Liver (tissue), 9 donors: ENCODE measurements around the gene ZNF496. TPM values are rescaled to one million over a fixed set of nuclear protein-coding genes. Genes with fewer than 3 reads are reported as not detected.
A peak's percentile ranks its signal among the peaks of the same experiment; 100 is the strongest.

ENCODE experiments used
- DNase-seq: peaks from one replicate; pipeline ENCODE4 v3.0.0-alpha.2; 2017; ENCODE audit warnings: low spot score
- H3K27ac ChIP-seq, 2 donors: one replicate each; pipeline ENCODE4 v1.7.0; 2013; ENCODE audit warnings: inconsistent platforms in 2 of 2, low read length in 2 of 2, control low read depth in 1 of 2, low read depth in 1 of 2, mild to moderate bottlenecking in 1 of 2
- H3K27me3 ChIP-seq, 4 donors: one replicate each; pipeline versions ENCODE4 v1.6.1 to v1.7.0; 2013; ENCODE audit warnings: low read length in 3 of 4, inconsistent platforms in 1 of 4, mild to moderate bottlenecking in 1 of 4, moderate library complexity in 1 of 4; ENCODE audit not compliant: control insufficient read depth in 4 of 4, insufficient read depth in 4 of 4
- H3K36me3 ChIP-seq, 4 donors: one replicate each; pipeline versions ENCODE4 v1.6.1 to v1.7.0; 2013; ENCODE audit warnings: low read length in 3 of 4, mild to moderate bottlenecking in 3 of 4, low read depth in 1 of 4, moderate library complexity in 1 of 4; ENCODE audit not compliant: control insufficient read depth in 4 of 4, insufficient read depth in 3 of 4
- H3K4me1 ChIP-seq, 4 donors: one replicate each; pipeline versions ENCODE4 v1.6.1 to v1.7.0; 2013; ENCODE audit warnings: low read length in 3 of 4, mild to moderate bottlenecking in 3 of 4, moderate library complexity in 1 of 4; ENCODE audit not compliant: control insufficient read depth in 4 of 4, insufficient read depth in 4 of 4
- H3K4me3 ChIP-seq, 3 donors: one replicate each; pipeline versions ENCODE4 v1.6.1 to v1.7.0; 2013; ENCODE audit warnings: low read length in 3 of 3, control low read depth in 1 of 3, low read depth in 1 of 3, mild to moderate bottlenecking in 1 of 3
- H3K9ac ChIP-seq, 2 donors: one replicate each; pipeline ENCODE4 v1.7.0; 2013; ENCODE audit warnings: low read length in 2 of 2, mild to moderate bottlenecking in 2 of 2, moderate library complexity in 2 of 2, control low read depth in 1 of 2, low read depth in 1 of 2
- H3K9me3 ChIP-seq, 4 donors: one replicate each; pipeline versions ENCODE4 v1.6.1 to v1.7.0; 2013; ENCODE audit warnings: low read length in 3 of 4; ENCODE audit not compliant: control insufficient read depth in 4 of 4
- ATF3 ChIP-seq: IDR thresholded peaks from 2 replicates; pipeline ENCODE4 v1.6.1; 2016; ENCODE audit warnings: antibody characterized with exemption
- CTCF ChIP-seq: fragments of 150-350 bp; IDR thresholded peaks from 2 replicates; pipeline ENCODE4 v1.5.1; 2017; ENCODE audit warnings: improper control_type of control experiment, low read depth, low read length; ENCODE audit not compliant: missing input control
- EGR1 ChIP-seq, 2 donors: IDR thresholded peaks; 2 replicates each; pipeline ENCODE4 v1.6.1; 2016 to 2018; ENCODE audit warnings: antibody characterized with exemption in 2 of 2, low read depth in 2 of 2
- FOXA2 ChIP-seq: IDR thresholded peaks from 2 replicates; pipeline ENCODE4 v1.6.1; 2016; ENCODE audit warnings: antibody characterized with exemption
- GABPA ChIP-seq, 2 donors: IDR thresholded peaks in 1 of 2; conservative IDR thresholded peaks in 1 of 2; 2 replicates each; pipeline ENCODE4 v1.6.1; 2016; ENCODE audit warnings: antibody characterized with exemption in 2 of 2, mild to moderate bottlenecking in 1 of 2, moderate library complexity in 1 of 2
- HNF4A ChIP-seq, 2 donors: conservative IDR thresholded peaks; 2 replicates each; pipeline ENCODE4 v1.6.1; 2016; ENCODE audit warnings: antibody characterized with exemption in 2 of 2, mild to moderate bottlenecking in 2 of 2
- HNF4G ChIP-seq: IDR thresholded peaks from 2 replicates; pipeline ENCODE4 v1.6.1; 2016; ENCODE audit warnings: antibody characterized with exemption
- JUND ChIP-seq, 2 donors: IDR thresholded peaks; 2 replicates each; pipeline ENCODE4 v1.6.1; 2016; ENCODE audit warnings: antibody characterized with exemption in 2 of 2
- MAX ChIP-seq: IDR thresholded peaks from 2 replicates; pipeline ENCODE4 v1.6.1; 2016; ENCODE audit warnings: antibody characterized with exemption
- NR2F2 ChIP-seq: IDR thresholded peaks from 2 replicates; pipeline ENCODE4 v1.6.1; 2016; ENCODE audit warnings: antibody characterized with exemption
- RAD21 ChIP-seq, 2 donors: IDR thresholded peaks; 2 replicates each; pipeline ENCODE4 v1.6.1; 2016; ENCODE audit warnings: antibody characterized with exemption in 2 of 2, mild to moderate bottlenecking in 2 of 2
- RXRA ChIP-seq, 2 donors: IDR thresholded peaks; 2 replicates each; pipeline ENCODE4 v1.6.1; 2017 to 2018; ENCODE audit warnings: antibody characterized with exemption in 2 of 2, mild to moderate bottlenecking in 1 of 2
- SP1 ChIP-seq: IDR thresholded peaks from 2 replicates; pipeline ENCODE4 v1.6.1; 2018; ENCODE audit warnings: antibody characterized with exemption, mild to moderate bottlenecking
- TAF1 ChIP-seq: conservative IDR thresholded peaks from 2 replicates; pipeline ENCODE4 v1.6.1; 2016; ENCODE audit warnings: antibody characterized with exemption, mild to moderate bottlenecking
- WGBS: extraction: QIAGEN DNeasy Blood & Tissue Kit; methylation state at CpG from one replicate; pipeline ENCODE4 v1.1.7; 2013; 5-methylcytosine and 5-hydroxymethylcytosine counted together
- polyA plus RNA-seq, 2 donors: library from polyadenylated mRNA; stranded (reverse) in 1 of 2; unstranded in 1 of 2; fragments of 200-250 nt in 1 of 2; fragments of >200 nt in 1 of 2; fragmentation: Nextera tagmentation in 1 of 2; extraction: Ambion mirVana in 1 of 2; gene quantifications; one replicate each; pipeline versions ENCODE4 v1.2.1 to v1.2.3, GENCODE V29; 2013 to 2015
- total RNA-seq, 2 donors: library from RNA; depleted of rRNA; stranded (reverse); fragments of >200 nt; gene quantifications; one replicate each; pipeline ENCODE4 v1.2.3, GENCODE V29; 2014
- TF ChIP-seq, protein P1 (sequence below): IDR thresholded peaks from 2 replicates; pipeline ENCODE4 v1.6.1; 2016; ENCODE audit warnings: antibody characterized with exemption, mild to moderate bottlenecking
- donor health status: healthy.
- donor health status: healthy.
- donor health status: healthy.
- donor health status: healthy.
- donor health status: healthy.

ZNF496 gene
- total and polyA plus RNA-seq, 4 donors, result 0.93 to 7.5 (median 4.7) TPM

DNA sequence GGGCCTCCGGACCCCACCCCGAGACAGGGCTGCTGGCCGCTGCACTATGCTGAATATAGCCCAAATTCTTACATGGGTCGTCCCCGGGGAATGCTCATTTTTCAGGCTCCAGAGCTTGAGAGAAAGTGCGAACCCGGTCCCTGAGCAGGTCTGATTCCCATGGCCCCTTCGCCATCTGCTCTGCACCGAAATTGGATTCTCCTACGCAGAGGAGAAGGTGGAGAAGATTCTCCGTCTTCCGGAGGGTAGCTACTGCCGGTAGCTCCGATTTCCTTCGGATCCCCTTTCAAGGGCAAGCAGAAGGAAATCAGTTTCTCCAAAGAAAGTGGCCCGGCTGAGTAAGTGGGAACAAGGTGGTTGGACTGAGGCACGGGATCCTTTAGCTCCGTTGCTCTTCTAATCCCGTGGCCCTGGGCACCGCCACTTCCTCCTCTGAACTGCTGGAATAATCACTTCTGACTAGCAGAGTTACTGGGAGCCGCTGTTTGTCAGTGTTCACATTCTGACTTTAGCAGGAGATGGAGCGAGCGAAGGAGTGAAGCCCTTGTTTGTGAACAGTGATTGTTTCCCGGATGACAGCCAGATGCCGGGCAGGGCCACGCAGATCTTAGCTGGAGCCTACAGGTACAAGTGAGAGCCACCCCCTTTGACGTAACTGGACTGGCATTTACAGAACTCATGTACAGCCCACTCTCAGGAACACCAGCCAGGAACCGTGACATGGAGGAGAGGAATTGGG, 1.1 kb upstream of the ZNF496 start:
- no peak for TF ChIP-seq RXRA (IDR thresholded peaks at IDR 0.05)
- peak overlapping the region in 1 of 2 donors; percentile 43 for H3K9ac ChIP-seq
- H3K9me3 ChIP-seq, result no peaks in the 10 kb centered on the region
- DNase-seq, result no peak
- 45% methylated on average over 28 of the region's 28 CpGs for WGBS
- peak overlapping the region; percentile 61 to 69 for H3K27ac ChIP-seq
- peaks cover 0 to 12% (median 2%) of the 10 kb centered on the region in 4 donors for H3K36me3 ChIP-seq
- peaks cover 3 to 14% (median 7%) of the 10 kb centered on the region in 4 donors for H3K4me1 ChIP-seq
- H3K4me3 ChIP-seq, result peak overlapping the region in 2 of 3 donors; percentile 55 to 77
- H3K27me3 ChIP-seq, result no peaks in the 10 kb centered on the region

DNA sequence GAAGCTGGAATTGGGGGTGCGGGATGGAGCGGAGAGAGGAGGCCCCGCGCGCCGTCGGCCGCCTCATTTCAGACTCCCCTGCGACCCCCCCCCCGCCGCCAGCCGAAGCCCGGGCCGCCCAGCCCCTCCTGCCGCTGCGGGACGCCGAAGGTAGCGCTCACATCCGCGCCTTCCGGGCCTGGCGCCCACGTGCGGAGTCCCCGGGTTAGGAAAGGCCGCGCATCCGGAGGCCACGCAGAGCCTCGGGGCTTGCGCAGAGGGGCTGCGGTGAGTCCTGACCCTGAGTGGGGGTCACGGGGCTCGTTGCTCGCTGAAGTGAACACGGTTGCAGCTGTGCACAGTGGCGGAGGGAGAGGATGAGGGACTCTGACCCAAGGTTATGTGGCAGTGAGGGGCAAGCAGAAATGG, 552 bp upstream of the ZNF496 start:
- 3% methylated on average over 38 of the region's 38 CpGs for WGBS
- DNase-seq, result peak; percentile 48
- H3K27me3 ChIP-seq, result no peaks in the 10 kb centered on the region
- H3K9ac ChIP-seq, result peak overlapping the region in 1 of 2 donors; percentile 43
- peaks cover 0 to 12% (median 2%) of the 10 kb centered on the region in 4 donors for H3K36me3 ChIP-seq
- peak overlapping the region; percentile 61 to 69 for H3K27ac ChIP-seq
- H3K9me3 ChIP-seq, result no peaks in the 10 kb centered on the region
- H3K4me3 ChIP-seq, result peak overlapping the region in 2 of 3 donors; percentile 55 to 77
- no peak for TF ChIP-seq ATF3
- no peak for TF ChIP-seq CTCF
- no peak for TF ChIP-seq RXRA (IDR thresholded peaks at IDR 0.05)
- no peak for TF ChIP-seq FOXA2
- no peak for TF ChIP-seq EGR1 (IDR thresholded peaks at IDR 0.05; ENCODE audit: low read depth in 2 of 2)
- no peak for TF ChIP-seq NR2F2
- TF ChIP-seq, protein P1, sequence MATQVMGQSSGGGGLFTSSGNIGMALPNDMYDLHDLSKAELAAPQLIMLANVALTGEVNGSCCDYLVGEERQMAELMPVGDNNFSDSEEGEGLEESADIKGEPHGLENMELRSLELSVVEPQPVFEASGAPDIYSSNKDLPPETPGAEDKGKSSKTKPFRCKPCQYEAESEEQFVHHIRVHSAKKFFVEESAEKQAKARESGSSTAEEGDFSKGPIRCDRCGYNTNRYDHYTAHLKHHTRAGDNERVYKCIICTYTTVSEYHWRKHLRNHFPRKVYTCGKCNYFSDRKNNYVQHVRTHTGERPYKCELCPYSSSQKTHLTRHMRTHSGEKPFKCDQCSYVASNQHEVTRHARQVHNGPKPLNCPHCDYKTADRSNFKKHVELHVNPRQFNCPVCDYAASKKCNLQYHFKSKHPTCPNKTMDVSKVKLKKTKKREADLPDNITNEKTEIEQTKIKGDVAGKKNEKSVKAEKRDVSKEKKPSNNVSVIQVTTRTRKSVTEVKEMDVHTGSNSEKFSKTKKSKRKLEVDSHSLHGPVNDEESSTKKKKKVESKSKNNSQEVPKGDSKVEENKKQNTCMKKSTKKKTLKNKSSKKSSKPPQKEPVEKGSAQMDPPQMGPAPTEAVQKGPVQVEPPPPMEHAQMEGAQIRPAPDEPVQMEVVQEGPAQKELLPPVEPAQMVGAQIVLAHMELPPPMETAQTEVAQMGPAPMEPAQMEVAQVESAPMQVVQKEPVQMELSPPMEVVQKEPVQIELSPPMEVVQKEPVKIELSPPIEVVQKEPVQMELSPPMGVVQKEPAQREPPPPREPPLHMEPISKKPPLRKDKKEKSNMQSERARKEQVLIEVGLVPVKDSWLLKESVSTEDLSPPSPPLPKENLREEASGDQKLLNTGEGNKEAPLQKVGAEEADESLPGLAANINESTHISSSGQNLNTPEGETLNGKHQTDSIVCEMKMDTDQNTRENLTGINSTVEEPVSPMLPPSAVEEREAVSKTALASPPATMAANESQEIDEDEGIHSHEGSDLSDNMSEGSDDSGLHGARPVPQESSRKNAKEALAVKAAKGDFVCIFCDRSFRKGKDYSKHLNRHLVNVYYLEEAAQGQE, result no peak
- no peak for TF ChIP-seq MAX
- TF ChIP-seq HNF4A (conservative IDR thresholded peaks at IDR 0.05), result no peak
- TF ChIP-seq SP1, result no peak
- no peak for TF ChIP-seq HNF4G
- no peak for TF ChIP-seq TAF1
- no peak for TF ChIP-seq GABPA (IDR thresholded peaks at IDR 0.05 in 1 of 2, conservative IDR thresholded peaks at IDR 0.05 in 1 of 2)
- no peak for TF ChIP-seq RAD21 (IDR thresholded peaks at IDR 0.05)
- no peak for TF ChIP-seq JUND (IDR thresholded peaks at IDR 0.05)
- peaks cover 3 to 14% (median 7%) of the 10 kb centered on the region in 4 donors for H3K4me1 ChIP-seq
